Activated T-cell treated with anti-CD3 and anti-CD28 coated beads, Interleukin-2, amount 50 U/mL, for 24 hours (primary cell): ENCODE data around the gene GORASP2.
"Not testable (repeated sequence)": the region's sequence is repeated elsewhere in the genome, so short reads cannot be mapped to it uniquely, and the experiment has no call there.

ENCODE experiments used
- DNase-seq: peaks from one replicate; pipeline ENCODE4 v3.0.0-alpha.2; 2020
- H3K27ac Mint-ChIP-seq: 2 replicates; pipeline ENCODE4 v1.8.0; 2020; ENCODE audit warnings: mild to moderate bottlenecking, mixed read lengths
- H3K27me3 Mint-ChIP-seq: 2 replicates; pipeline ENCODE4 v1.8.0; 2020; ENCODE audit warnings: mixed read lengths
- H3K36me3 Mint-ChIP-seq: 2 replicates; pipeline ENCODE4 v1.8.0; 2020; ENCODE audit warnings: low read depth, mixed read lengths
- H3K4me1 Mint-ChIP-seq: 2 replicates; pipeline ENCODE4 v1.8.0; 2020; ENCODE audit warnings: low read depth, mixed read lengths
- H3K4me3 Mint-ChIP-seq: 2 replicates; pipeline ENCODE4 v1.8.0; 2020; ENCODE audit warnings: mild to moderate bottlenecking, moderate library complexity, mixed read lengths
- H3K9me3 Mint-ChIP-seq: 2 replicates; pipeline ENCODE4 v1.8.0; 2020; ENCODE audit warnings: mixed read lengths

Gene GORASP2

GRCh38 chr2:170911314-170911889 is 17.7 kb upstream of the GORASP2 start:
- Mint-ChIP-seq H3K4me3 (no peak overlapping the region), H3K36me3 (peaks cover 24% of the 10 kb centered on the region), H3K27me3 (no peaks in the 10 kb centered on the region), H3K27ac (no peak overlapping the region), H3K9me3 (peaks cover 45% of the 10 kb centered on the region), H3K4me1 (no peaks in the 10 kb centered on the region)
- DNase-seq: no peak

GRCh38 chr2:170914994-170915666 is 13.9 kb upstream of the GORASP2 start:
- Mint-ChIP-seq H3K36me3 (peaks cover 23% of the 10 kb centered on the region), H3K9me3 (peaks cover 49% of the 10 kb centered on the region)
- not testable (repeated sequence) for H3K27me3 Mint-ChIP-seq, H3K4me1 Mint-ChIP-seq, H3K27ac Mint-ChIP-seq, DNase-seq, H3K4me3 Mint-ChIP-seq

- Mint-ChIP-seq H3K36me3 (peaks cover 19% of the 10 kb centered on the region), H3K4me1 (no peaks in the 10 kb centered on the region), H3K9me3 (peaks cover 31% of the 10 kb centered on the region), H3K27me3 (no peaks in the 10 kb centered on the region), H3K27ac (no peak overlapping the region), H3K4me3 (no peak overlapping the region)
- no peak for DNase-seq
Measured at GRCh38 chr2:170917219-170917913, 11.7 kb upstream of the GORASP2 start.

GRCh38 chr2:170917957-170918356 is 11.1 kb upstream of the GORASP2 start:
- H3K27ac Mint-ChIP-seq: no peak overlapping the region
- DNase-seq: no peak
- H3K9me3 Mint-ChIP-seq: peaks cover 27% of the 10 kb centered on the region
- no peaks in the 10 kb centered on the region for H3K4me1 Mint-ChIP-seq
- H3K36me3 Mint-ChIP-seq: peaks cover 15% of the 10 kb centered on the region
- no peak overlapping the region for H3K4me3 Mint-ChIP-seq
- H3K27me3 Mint-ChIP-seq: no peaks in the 10 kb centered on the region

GRCh38 chr2:170921873-170922272 is 7.2 kb upstream of the GORASP2 start:
- not testable (repeated sequence) for DNase-seq, H3K27me3 Mint-ChIP-seq, H3K27ac Mint-ChIP-seq, H3K36me3 Mint-ChIP-seq, H3K4me1 Mint-ChIP-seq, H3K4me3 Mint-ChIP-seq
- H3K9me3 Mint-ChIP-seq: peaks cover 12% of the 10 kb centered on the region

GRCh38 chr2:170922634-170923494 is 6.2 kb upstream of the GORASP2 start:
- Mint-ChIP-seq H3K4me1 (peaks cover 7% of the 10 kb centered on the region), H3K27ac (no peak overlapping the region), H3K9me3 (peaks cover 6% of the 10 kb centered on the region), H3K4me3 (no peak overlapping the region), H3K36me3 (no peaks in the 10 kb centered on the region), H3K27me3 (no peaks in the 10 kb centered on the region)
- no peak for DNase-seq

GRCh38 chr2:170923799-170924198 is 5.3 kb upstream of the GORASP2 start:
- Mint-ChIP-seq H3K27ac (no peak overlapping the region), H3K4me3 (no peak overlapping the region), H3K4me1 (peaks cover 16% of the 10 kb centered on the region), H3K27me3 (no peaks in the 10 kb centered on the region), H3K36me3 (no peaks in the 10 kb centered on the region), H3K9me3 (peaks cover 3% of the 10 kb centered on the region)
- DNase-seq: no peak

GRCh38 chr2:170924969-170925368 is 4.1 kb upstream of the GORASP2 start:
- DNase-seq: no peak
- H3K27ac Mint-ChIP-seq: no peak overlapping the region

GRCh38 chr2:170925923-170926322 is 3.1 kb upstream of the GORASP2 start:
- Mint-ChIP-seq H3K27me3 (no peaks in the 10 kb centered on the region), H3K27ac (peak overlapping the region; percentile 55), H3K4me3 (no peak overlapping the region), H3K4me1 (peaks cover 24% of the 10 kb centered on the region), H3K36me3 (peaks cover 13% of the 10 kb centered on the region), H3K9me3 (peaks cover 3% of the 10 kb centered on the region)
- no peak for DNase-seq

More at GRCh38 chr2:170924969-170925368, 4.1 kb upstream of the GORASP2 start:
- no peak overlapping the region for H3K4me3 Mint-ChIP-seq
- peaks cover 3% of the 10 kb centered on the region for H3K9me3 Mint-ChIP-seq
- peaks cover 16% of the 10 kb centered on the region for H3K4me1 Mint-ChIP-seq
- peaks cover 4% of the 10 kb centered on the region for H3K36me3 Mint-ChIP-seq
- H3K27me3 Mint-ChIP-seq: no peaks in the 10 kb centered on the region

GRCh38 chr2:170926743-170927297 is 2.2 kb upstream of the GORASP2 start:
- no peak for DNase-seq
- H3K36me3 Mint-ChIP-seq: peaks cover 21% of the 10 kb centered on the region
- H3K27me3 Mint-ChIP-seq: no peaks in the 10 kb centered on the region
- no peak overlapping the region for H3K4me3 Mint-ChIP-seq
- H3K4me1 Mint-ChIP-seq: peaks cover 32% of the 10 kb centered on the region
- no peak overlapping the region for H3K27ac Mint-ChIP-seq
- H3K9me3 Mint-ChIP-seq: peaks cover 3% of the 10 kb centered on the region

GRCh38 chr2:170928036-170928823 is 823 bp upstream of the GORASP2 start:
- Mint-ChIP-seq H3K4me1 (peaks cover 42% of the 10 kb centered on the region), H3K27me3 (no peaks in the 10 kb centered on the region), H3K9me3 (peaks cover 3% of the 10 kb centered on the region), H3K4me3 (peak overlapping the region; percentile 96), H3K36me3 (peaks cover 30% of the 10 kb centered on the region), H3K27ac (peak overlapping the region; percentile 97)
- DNase-seq: no peak

GRCh38 chr2:170929686-170930050 is 615 bp downstream of the GORASP2 start:
- Mint-ChIP-seq H3K27ac (peak overlapping the region; percentile 97), H3K9me3 (no peaks in the 10 kb centered on the region), H3K36me3 (peaks cover 43% of the 10 kb centered on the region), H3K27me3 (no peaks in the 10 kb centered on the region), H3K4me1 (peaks cover 53% of the 10 kb centered on the region), H3K4me3 (peak overlapping the region; percentile 96)
- no peak for DNase-seq

GRCh38 chr2:170930131-170930990 is 1.3 kb downstream of the GORASP2 start:
- H3K36me3 Mint-ChIP-seq: peaks cover 50% of the 10 kb centered on the region
- peak overlapping the region; percentile 96 for H3K4me3 Mint-ChIP-seq
- peak; percentile 62 for DNase-seq
- H3K27me3 Mint-ChIP-seq: no peaks in the 10 kb centered on the region
- no peaks in the 10 kb centered on the region for H3K9me3 Mint-ChIP-seq
- H3K27ac Mint-ChIP-seq: peak overlapping the region; percentile 97
- peaks cover 51% of the 10 kb centered on the region for H3K4me1 Mint-ChIP-seq
